Kidney epithelial cell (primary cell): ENCODE data around the gene STARD4. TPM values are rescaled to one million over a fixed set of nuclear protein-coding genes. Genes with fewer than 3 reads are reported as not detected.
A peak's percentile ranks its signal among the peaks of the same experiment; 100 is the strongest.

Experiments
- DNase-seq: peaks from one replicate; pipeline ENCODE4 v3.0.0-alpha.2; 2010; ENCODE audit warnings: low read depth
- H3K27me3 ChIP-seq: 2 replicates; pipeline ENCODE4 v1.6.0; 2011; ENCODE audit warnings: low read length; ENCODE audit not compliant: control insufficient read depth, insufficient read depth
- H3K36me3 ChIP-seq: 2 replicates; pipeline ENCODE4 v1.5.1; 2011; ENCODE audit warnings: low read length; ENCODE audit not compliant: control insufficient read depth, insufficient read depth
- H3K4me3 ChIP-seq: 2 replicates; pipeline ENCODE4 v1.5.1; 2011; ENCODE audit warnings: low read depth, mild to moderate bottlenecking, control low read depth, low read length
- CTCF ChIP-seq: IDR thresholded peaks from 2 replicates; pipeline ENCODE4 v1.5.1; 2011; ENCODE audit warnings: mild to moderate bottlenecking, moderate library complexity, low read length, control low read depth, inconsistent platforms; ENCODE audit not compliant: insufficient read depth, poor library complexity, severe bottlenecking
- total RNA-seq: library from RNA; depleted of rRNA; stranded (reverse); fragments of >200 nt; gene quantifications from 2 replicates; pipeline ENCODE4 v1.2.3, GENCODE V29; 2015

Gene STARD4
- total RNA-seq, 1 donor from 2014 or later = 56.1 TPM

DNA sequence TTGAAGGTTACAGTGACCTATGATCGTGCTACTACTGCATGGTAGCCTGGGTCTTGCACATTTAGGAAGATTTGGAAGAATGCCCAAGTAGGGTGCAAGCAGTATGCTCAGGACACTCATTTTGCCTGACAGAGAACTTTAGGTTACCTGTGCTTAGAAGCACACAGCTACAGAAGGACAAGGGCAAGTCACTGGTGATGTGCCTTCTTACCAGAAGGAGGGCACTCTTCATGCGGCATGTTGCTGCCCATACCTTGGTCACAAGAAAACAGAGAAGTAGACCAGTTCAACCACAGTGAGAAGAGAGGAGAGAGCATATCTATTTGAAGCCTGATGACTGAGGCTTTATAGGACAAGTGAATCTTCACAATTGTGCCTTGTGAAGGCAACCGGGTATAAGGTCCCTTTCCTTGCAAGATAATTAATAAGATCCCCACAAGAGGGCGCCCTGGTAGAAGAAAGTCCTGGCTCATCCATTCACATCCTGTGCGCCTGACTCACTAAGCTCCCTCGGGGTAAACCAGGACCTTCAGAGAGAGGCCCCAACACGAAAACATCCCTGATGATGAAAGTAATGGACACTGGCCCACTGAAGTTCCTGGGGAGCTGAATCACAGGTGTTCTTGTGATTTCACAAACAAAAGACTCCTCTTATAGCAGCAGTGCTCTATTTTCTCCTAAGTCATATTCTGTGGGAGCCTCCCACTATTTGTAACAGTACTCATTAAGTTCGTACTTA lies 38.1 kb upstream of the STARD4 start:
- Histone ChIP-seq H3K4me3 (no peak overlapping the region), H3K36me3 (no peaks in the 10 kb centered on the region), H3K27me3 (no peaks in the 10 kb centered on the region)
- peak; percentile 93 for DNase-seq
- peak; percentile 45 for TF ChIP-seq CTCF

- DNase-seq = no peak
- Histone ChIP-seq H3K4me3 (no peak overlapping the region), H3K27me3 (no peaks in the 10 kb centered on the region), H3K36me3 (no peaks in the 10 kb centered on the region)
- TF ChIP-seq CTCF = no peak
Observed at GRCh38 chr5:111548992-111549649, 36.8 kb upstream of the STARD4 start.

- no peaks in the 10 kb centered on the region for H3K36me3 ChIP-seq
- DNase-seq = no peak
- TF ChIP-seq CTCF = no peak
Observed at GRCh38 chr5:111548348-111548950, 36.1 kb upstream of the STARD4 start.

DNA sequence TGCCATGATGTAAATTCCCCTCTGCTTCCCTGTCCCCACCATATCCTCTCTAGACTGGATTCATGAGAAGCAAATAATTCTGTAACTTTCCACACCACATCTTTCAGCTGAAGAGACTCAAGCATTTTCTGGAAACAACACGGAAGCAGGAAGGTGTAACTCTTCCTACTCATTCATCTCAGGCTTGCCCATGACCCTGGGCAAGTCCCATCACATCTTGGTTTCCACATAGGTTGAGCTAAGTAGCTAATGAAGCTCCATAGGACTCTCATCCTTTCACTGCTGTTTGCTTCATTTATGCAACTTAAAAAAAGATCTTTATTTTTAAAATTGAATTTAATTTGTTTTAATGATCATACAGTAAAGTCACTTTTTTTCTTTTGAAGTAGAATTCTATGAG lies 32.7 kb upstream of the STARD4 start:
- no peak overlapping the region for H3K4me3 ChIP-seq
- no peak for DNase-seq
- no peak for TF ChIP-seq CTCF
- no peaks in the 10 kb centered on the region for H3K36me3 ChIP-seq
- no peaks in the 10 kb centered on the region for H3K27me3 ChIP-seq

More at GRCh38 chr5:111548348-111548950, 36.1 kb upstream of the STARD4 start:
- H3K4me3 ChIP-seq = no peak overlapping the region
- H3K27me3 ChIP-seq = no peaks in the 10 kb centered on the region

DNA sequence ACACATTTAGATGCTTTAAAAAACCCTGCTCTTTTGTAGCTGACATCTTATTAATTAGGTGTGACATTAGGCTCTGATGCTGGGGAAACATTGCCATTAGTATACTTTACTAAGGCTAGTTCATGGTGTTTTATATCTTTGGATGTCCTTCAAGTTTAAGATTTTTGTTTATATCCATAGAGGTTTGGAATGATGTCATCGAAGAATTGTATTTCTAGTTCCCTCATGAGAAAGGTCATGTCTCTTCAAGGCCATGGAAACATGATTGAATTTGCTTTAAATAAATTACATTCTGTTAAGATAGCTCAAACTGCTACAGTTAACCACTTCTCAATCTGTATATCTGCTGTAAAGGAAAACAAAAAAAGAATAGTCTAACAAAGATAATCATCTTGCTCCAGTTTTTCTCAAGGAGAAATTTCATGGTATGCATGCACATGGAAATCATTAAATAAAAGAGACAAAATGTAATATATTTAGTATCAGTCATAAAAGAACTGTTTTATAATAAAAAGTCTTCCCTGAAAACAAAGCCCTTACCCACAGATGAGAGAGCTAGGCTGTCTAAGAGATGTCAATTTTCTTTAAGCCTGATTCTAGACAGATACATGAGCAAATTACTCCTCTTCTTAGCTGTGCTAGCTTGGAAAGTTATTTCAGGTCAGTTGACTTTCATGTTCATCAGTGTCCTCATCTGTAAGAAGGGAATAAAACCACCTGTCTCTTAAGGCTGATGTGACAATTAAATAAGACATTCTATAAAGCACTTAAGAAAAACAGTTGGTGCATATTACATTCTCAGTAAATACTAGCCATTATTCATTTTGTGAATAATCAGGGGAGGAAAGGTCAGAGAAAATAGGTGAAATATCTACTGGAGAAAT lies 25.0 kb upstream of the STARD4 start:
- no peak overlapping the region for H3K4me3 ChIP-seq
- no peak for TF ChIP-seq CTCF
- no peaks in the 10 kb centered on the region for H3K36me3 ChIP-seq
- no peaks in the 10 kb centered on the region for H3K27me3 ChIP-seq
- DNase-seq = no peak
